C4-2B (cell line): ENCODE results near the gene WNT6.

Experiments used
- ZFX ChIP-seq: fragments of 450-650 bp; IDR thresholded peaks from 2 replicates; pipeline ENCODE4 v1.6.1; 2017
- TF ChIP-seq, protein P1 (sequence below): fragments of 450-650 bp; conservative IDR thresholded peaks from 2 replicates; pipeline ENCODE4 v1.5.1; 2017; ENCODE audit warnings: mild to moderate bottlenecking

DNA sequence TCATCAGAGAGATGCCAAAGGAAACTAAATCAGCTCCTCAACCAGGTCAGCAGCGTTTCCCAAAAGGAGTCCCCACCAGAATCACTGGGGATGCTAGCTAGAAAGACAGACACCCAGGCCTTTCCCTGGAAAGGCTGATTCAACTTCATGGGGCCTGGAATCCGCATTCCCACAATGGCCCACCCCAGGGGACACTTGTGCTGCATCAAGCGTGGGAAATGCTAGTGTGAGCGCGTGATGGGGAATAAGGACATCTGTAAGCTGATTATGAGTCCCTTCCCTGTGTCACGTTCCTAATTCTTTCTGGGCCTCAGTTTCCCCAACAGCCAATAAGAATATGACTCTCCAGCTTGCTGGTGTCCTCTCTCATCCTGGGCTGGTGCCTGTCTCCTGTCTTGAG, 18.9 kb downstream of the WNT6 start:
- TF ChIP-seq, protein P1, sequence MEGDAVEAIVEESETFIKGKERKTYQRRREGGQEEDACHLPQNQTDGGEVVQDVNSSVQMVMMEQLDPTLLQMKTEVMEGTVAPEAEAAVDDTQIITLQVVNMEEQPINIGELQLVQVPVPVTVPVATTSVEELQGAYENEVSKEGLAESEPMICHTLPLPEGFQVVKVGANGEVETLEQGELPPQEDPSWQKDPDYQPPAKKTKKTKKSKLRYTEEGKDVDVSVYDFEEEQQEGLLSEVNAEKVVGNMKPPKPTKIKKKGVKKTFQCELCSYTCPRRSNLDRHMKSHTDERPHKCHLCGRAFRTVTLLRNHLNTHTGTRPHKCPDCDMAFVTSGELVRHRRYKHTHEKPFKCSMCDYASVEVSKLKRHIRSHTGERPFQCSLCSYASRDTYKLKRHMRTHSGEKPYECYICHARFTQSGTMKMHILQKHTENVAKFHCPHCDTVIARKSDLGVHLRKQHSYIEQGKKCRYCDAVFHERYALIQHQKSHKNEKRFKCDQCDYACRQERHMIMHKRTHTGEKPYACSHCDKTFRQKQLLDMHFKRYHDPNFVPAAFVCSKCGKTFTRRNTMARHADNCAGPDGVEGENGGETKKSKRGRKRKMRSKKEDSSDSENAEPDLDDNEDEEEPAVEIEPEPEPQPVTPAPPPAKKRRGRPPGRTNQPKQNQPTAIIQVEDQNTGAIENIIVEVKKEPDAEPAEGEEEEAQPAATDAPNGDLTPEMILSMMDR, result no peak
- no peak for TF ChIP-seq ZFX
